Motor neuron (in vitro differentiated cells): ENCODE measurements around the gene DNAH10. TPM values are rescaled to one million over a fixed set of nuclear protein-coding genes. Genes with fewer than 3 reads are reported as not detected.

Experiments used
- ATAC-seq, 8 experiments: fragments of 200-7000 bp; cut with Tn5 transposase; replicated peaks in 6 of 8; 2 replicates each; pipeline ENCODE4 v1.8.0; 2021; ENCODE audit warnings: mild to moderate bottlenecking in 8 of 8, moderate library complexity in 8 of 8
- H3K27ac ChIP-seq, 2 donors: fragments of 250-450 bp; sonication (Bioruptor Pico); 2 replicates each; pipeline ENCODE4 v1.9.0; 2021; ENCODE audit warnings: antibody characterized with exemption in 2 of 2, mild to moderate bottlenecking in 2 of 2, moderate library complexity in 1 of 2
- H3K4me1 ChIP-seq, 2 donors: fragments of 250-450 bp; sonication (Bioruptor Pico); replicated peaks in 1 of 2; 2 replicates each; pipeline ENCODE4 v1.6.1; 2021; ENCODE audit warnings: antibody characterized with exemption in 2 of 2, mild to moderate bottlenecking in 2 of 2, moderate library complexity in 1 of 2
- H3K4me3 ChIP-seq, 5 donors: fragments of 250-450 bp; sonication (Bioruptor Pico); 2 replicates each; pipeline ENCODE4 v1.9.0; 2021; ENCODE audit warnings: antibody characterized with exemption in 5 of 5, mild to moderate bottlenecking in 5 of 5, moderate library complexity in 4 of 5
- WGBS, 10 experiments: fragments of 450-650 bp; shearing (Covaris generic); methylation state at CpG; one replicate each; pipeline ENCODE4 v1.0.0; 2022; 5-methylcytosine and 5-hydroxymethylcytosine counted together
- in situ Hi-C, 9 experiments: fragments of 400-800 bp; cut with MboI; loops; one replicate each; pipeline ENCODE4 v1.15.0; 2021; ENCODE audit warnings: low sequenced_read_pairs in 9 of 9, low pct_unique_long_range_greater_than_20kb in 2 of 9; ENCODE audit not compliant: unreplicated experiment in 9 of 9
- total RNA-seq, 8 experiments: library from RNA; unstranded; fragments of 300-600 nt; gene quantifications; 2 replicates each; pipeline versions ENCODE4 v1.2.3 to v1.2.4, GENCODE V29; 2022

Gene DNAH10
- total RNA-seq, 8 experiments from 2014 or later = 0.67 to 153 (median 2.2) TPM

- H3K4me1 ChIP-seq = no peaks in the 10 kb centered on the region
- WGBS, 10 experiments = 63 to 100% (median 87%) methylated on average over 1 to 19 of the region's 19 CpGs; no CpG with 5 or more reads in 1 of the 10 experiments
- in situ Hi-C loops = no loop called here
- H3K27ac ChIP-seq = no peak overlapping the region
- no peak for ATAC-seq
- no peak overlapping the region for H3K4me3 ChIP-seq
Measured at GRCh38 chr12:123845881-123846280, 83.8 kb downstream of the DNAH10 start.

DNA sequence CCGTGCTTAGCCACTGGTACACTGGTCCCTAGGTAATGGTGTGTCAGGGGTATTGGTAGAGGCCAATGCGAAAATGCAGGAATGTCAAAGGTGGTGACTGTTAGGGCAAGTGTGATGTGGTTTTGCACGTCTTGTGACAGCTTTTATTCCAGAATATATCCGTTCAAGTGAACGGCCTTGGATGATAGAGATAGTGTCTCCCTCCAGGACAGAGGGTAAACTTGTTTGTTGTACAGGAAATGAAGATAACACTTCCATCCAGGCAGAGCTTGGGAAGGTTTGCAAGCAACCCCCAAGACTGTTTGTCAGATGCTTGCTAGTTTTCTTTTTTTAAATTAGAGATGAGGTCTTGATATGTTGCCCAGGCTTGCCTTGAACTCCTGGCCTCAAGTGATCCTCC, 84.2 kb downstream of the DNAH10 start:
- no peak overlapping the region for H3K27ac ChIP-seq
- 49 to 95% (median 80%) methylated on average over 1 to 5 of the region's 5 CpGs; no CpG with 5 or more reads in 3 of the 10 experiments for WGBS, 10 experiments
- no peak overlapping the region for H3K4me3 ChIP-seq
- no peak for ATAC-seq
- no peaks in the 10 kb centered on the region for H3K4me1 ChIP-seq
- in situ Hi-C loops = no loop called here

DNA sequence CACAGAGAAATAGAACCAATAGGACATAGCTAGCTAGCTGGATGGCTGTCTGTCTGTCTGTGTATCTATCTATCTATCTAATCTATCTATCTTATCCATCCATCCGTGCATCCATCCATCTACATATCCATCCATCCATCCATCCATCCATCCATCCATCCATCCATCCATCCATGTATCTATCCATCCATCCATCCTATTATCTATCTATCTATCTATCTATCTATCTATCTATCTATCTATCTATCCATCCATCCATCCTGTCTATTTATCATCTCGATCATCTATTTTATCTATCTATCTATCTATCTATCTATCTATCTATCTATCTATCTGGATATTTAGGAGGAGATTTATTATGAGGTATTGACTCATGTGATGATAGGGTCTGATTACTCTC, 84.9 kb downstream of the DNAH10 start:
- in situ Hi-C loops = no loop called here
- H3K4me3 ChIP-seq = no peak overlapping the region
- H3K4me1 ChIP-seq = no peaks in the 10 kb centered on the region
- 0 to 100% (median 76%) methylated on average over 1 to 2 of the region's 2 CpGs; no CpG with 5 or more reads in 2 of the 10 experiments for WGBS, 10 experiments
- H3K27ac ChIP-seq = no peak overlapping the region
- no peak for ATAC-seq

- Histone ChIP-seq H3K27ac (no peak overlapping the region), H3K4me3 (no peak overlapping the region), H3K4me1 (no peaks in the 10 kb centered on the region)
- 33 to 100% (median 91%) methylated on average over 1 to 7 of the region's 8 CpGs; no CpG with 5 or more reads in 1 of the 10 experiments for WGBS, 10 experiments
- in situ Hi-C loops = no loop called here
- ATAC-seq = no peak
Measured at GRCh38 chr12:123847876-123848275, 85.8 kb downstream of the DNAH10 start.

DNA sequence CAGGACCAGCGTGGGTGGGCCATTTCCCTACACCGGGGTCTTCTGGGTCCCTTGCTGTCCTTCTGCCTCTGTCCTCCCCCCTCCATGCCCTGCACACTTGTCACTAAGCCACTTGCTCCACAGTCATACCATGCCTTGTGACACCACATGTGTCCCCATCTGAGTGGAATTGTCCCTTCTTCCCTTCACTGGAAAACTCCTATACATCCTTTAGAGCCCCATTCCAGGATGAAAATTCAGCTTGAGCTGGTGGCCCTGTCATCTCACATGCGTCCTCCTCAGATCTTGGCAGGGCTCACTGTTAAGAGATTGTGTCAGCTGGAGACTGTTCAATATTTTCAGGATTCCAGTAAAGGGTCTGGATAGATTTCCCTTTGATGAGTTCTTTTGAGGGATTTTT, 87.4 kb downstream of the DNAH10 start:
- H3K4me3 ChIP-seq = no peak overlapping the region
- no peak for ATAC-seq
- H3K4me1 ChIP-seq = no peaks in the 10 kb centered on the region
- 10 to 80% (median 59%) methylated on average over 1 to 3 of the region's 3 CpGs; no CpG with 5 or more reads in 4 of the 10 experiments for WGBS, 10 experiments
- no peak overlapping the region for H3K27ac ChIP-seq
- in situ Hi-C loops = no loop called here

DNA sequence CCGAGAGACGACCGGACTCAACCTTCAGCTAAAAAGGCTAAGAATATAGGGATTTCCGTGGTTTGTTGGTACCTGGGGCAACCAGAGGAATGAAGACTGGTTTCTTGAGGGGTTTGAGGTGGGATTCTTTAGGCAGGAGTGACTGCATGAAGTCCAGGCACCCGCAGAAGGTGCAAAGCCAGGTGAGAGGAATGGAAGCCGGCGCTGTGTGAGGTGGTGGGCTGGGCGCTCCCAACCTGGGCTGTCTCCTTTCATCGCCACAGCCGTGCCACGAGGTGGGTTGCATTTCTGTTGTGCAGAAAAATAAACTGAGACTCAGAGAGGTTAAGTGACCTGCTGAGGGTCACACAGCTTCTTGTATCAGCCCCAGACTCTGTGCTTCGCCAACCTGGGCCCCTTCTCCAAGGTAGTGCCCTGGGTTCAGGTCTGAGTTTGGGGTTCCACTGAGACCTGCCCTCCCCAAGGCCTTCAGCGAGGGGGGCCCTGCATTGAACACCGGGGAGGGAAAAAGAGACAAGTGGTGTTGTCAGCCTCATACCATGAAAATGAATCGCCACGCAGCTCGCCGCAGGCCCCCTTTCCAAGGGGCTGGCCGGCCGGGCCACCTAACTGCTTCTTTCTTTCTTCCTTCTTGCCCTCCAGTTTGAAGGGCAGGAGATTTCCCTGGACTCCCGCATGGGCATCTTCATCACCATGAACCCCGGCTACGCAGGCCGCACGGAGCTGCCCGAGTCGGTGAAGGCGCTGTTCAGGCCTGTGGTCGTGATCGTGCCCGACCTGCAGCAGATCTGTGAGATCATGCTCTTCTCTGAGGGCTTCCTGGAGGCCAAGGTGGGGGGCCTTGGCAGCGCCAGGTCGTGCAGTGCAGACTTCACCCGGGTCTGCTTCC, 88.4 kb downstream of the DNAH10 start:
- Histone ChIP-seq H3K4me3 (no peak overlapping the region), H3K27ac (no peak overlapping the region), H3K4me1 (no peaks in the 10 kb centered on the region)
- in situ Hi-C loops = no loop called here
- no peak for ATAC-seq
- WGBS, 10 experiments = 62 to 100% (median 89%) methylated on average over 1 to 11 of the region's 34 CpGs; no CpG with 5 or more reads in 1 of the 10 experiments

DNA sequence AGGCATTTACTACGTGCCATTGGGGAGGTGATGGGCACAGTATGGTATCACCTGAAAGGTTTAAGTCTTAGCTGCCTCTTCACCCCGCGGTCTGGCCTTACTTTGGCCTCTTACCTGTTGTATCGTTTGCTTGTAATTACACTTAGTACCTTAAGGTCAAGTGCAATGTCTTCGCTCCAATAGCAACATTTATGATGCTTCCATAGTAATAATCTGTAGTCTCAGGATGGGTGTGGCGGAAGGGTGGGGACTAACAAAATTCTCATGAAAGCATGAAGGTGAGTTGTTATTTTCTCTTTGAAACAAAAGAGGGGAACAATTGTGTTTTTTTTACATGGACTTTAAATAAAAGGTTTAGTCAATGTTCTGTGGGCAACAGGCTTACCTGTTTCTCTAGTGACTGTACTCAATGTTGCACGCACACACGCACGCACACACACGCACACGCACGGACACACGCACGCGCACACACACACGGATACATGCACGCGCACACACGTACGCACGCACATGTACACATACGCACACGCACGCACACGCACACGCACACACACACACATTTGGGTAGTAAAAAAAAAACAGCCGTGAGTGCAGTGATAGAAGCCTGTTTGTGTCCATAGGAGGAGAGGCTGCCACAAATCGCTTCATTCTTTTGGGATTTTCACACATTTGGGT, 91.4 kb downstream of the DNAH10 start:
- no peak overlapping the region for H3K4me3 ChIP-seq
- no peak for ATAC-seq
- H3K27ac ChIP-seq = no peak overlapping the region
- H3K4me1 ChIP-seq = no peaks in the 10 kb centered on the region
- in situ Hi-C loops = no loop called here
- 67 to 100% (median 88%) methylated on average over 1 to 28 of the region's 28 CpGs for WGBS, 10 experiments

- in situ Hi-C loops = no loop called here
- no peak for ATAC-seq
- Histone ChIP-seq H3K4me1 (no peaks in the 10 kb centered on the region), H3K27ac (no peak overlapping the region), H3K4me3 (no peak overlapping the region)
- 47 to 93% (median 68%) methylated on average over 1 to 7 of the region's 7 CpGs; no CpG with 5 or more reads in 2 of the 10 experiments for WGBS, 10 experiments
Measured at GRCh38 chr12:123854232-123854631, 92.1 kb downstream of the DNAH10 start.

DNA sequence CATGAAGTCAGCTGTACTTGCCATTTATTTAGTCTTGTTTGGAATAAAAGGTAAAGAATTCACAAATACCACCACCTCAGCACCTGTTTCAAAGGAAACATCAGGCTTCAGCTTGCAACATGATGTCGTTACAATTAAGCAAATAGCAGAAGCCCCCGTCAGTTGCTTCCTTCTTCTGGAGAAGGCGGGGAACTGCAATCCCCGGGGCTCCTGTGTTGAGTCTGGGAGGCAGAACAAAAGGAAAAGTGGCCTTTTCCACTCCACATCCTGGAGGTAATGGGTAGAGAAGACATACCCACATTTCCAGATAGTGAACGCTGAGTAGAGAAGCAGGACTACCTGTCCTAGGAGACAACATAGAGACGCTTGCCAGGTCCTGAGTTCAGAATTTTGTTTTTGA, 92.8 kb downstream of the DNAH10 start:
- H3K4me3 ChIP-seq = no peak overlapping the region
- no peaks in the 10 kb centered on the region for H3K4me1 ChIP-seq
- ATAC-seq = no peak
- H3K27ac ChIP-seq = no peak overlapping the region
- in situ Hi-C loops = no loop called here
- WGBS, 10 experiments = 17 to 100% (median 62%) methylated on average over 1 to 6 of the region's 6 CpGs; no CpG with 5 or more reads in 2 of the 10 experiments

- no peak overlapping the region for H3K27ac ChIP-seq
- no peaks in the 10 kb centered on the region for H3K4me1 ChIP-seq
- whole genome bisulfite sequencing, 10 experiments = 38 to 100% (median 80%) methylated on average over 1 of the region's 1 CpG; no CpG with 5 or more reads in 4 of the 10 experiments
- H3K4me3 ChIP-seq = no peak overlapping the region
- in situ Hi-C loops = no loop called here
- ATAC-seq = no peak
Measured at GRCh38 chr12:123856681-123857080, 94.6 kb downstream of the DNAH10 start.

DNA sequence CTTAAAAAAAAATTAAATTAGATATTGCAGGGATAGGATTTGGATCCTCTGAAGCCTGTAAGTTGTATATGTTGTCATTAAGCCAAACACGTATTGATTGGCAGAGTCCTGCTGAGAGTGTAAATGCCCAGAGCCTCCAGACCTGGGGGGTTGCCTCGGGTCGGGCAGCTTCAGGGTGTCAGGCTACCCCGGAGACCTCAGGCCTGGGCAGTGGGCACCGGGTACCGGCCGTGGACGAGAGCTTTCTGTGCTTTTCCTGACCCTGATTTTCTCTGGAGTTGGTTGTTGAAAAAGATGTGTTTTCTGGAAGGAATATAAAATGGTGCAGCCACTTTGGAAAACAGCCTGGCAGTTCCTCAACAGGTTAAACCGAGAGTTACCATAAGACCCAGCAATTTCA, 96.1 kb downstream of the DNAH10 start:
- H3K27ac ChIP-seq = no peak overlapping the region
- ATAC-seq = no peak
- no peak overlapping the region for H3K4me3 ChIP-seq
- whole genome bisulfite sequencing, 10 experiments = 64 to 80% (median 78%) methylated on average over 1 to 9 of the region's 9 CpGs; no CpG with 5 or more reads in 4 of the 10 experiments
- in situ Hi-C loops = no loop called here
- H3K4me1 ChIP-seq = no peaks in the 10 kb centered on the region

- in situ Hi-C loops = no loop called here
- no peak overlapping the region for H3K27ac ChIP-seq
- no peaks in the 10 kb centered on the region for H3K4me1 ChIP-seq
- ATAC-seq = no peak
- 20 to 100% (median 81%) methylated on average over 2 to 8 of the region's 13 CpGs; no CpG with 5 or more reads in 1 of the 10 experiments for WGBS, 10 experiments
- H3K4me3 ChIP-seq = no peak overlapping the region
Measured at GRCh38 chr12:123859035-123859434, 96.9 kb downstream of the DNAH10 start.

- in situ Hi-C loops = no loop called here
- peak in 1 of 8 experiments; percentile 94 for ATAC-seq
- Histone ChIP-seq H3K27ac (no peak overlapping the region), H3K4me3 (no peak overlapping the region), H3K4me1 (no peaks in the 10 kb centered on the region)
- 0 to 65% (median 41%) methylated on average over 1 to 3 of the region's 3 CpGs; no CpG with 5 or more reads in 3 of the 10 experiments for WGBS, 10 experiments
Measured at GRCh38 chr12:123860377-123860776, 98.3 kb downstream of the DNAH10 start.
